Type B pancreatic cell (in vitro differentiated cells): ENCODE data around the gene SLC47A2. TPM values are rescaled to one million over a fixed set of nuclear protein-coding genes. Genes with fewer than 3 reads are reported as not detected.
A peak's percentile ranks its signal among the peaks of the same experiment; 100 is the strongest.

Experiments used
- DNase-seq: peaks from one replicate; pipeline ENCODE4 v3.0.0; 2021; ENCODE audit warnings: mixed read lengths; ENCODE audit not compliant: unreplicated experiment; ENCODE audit errors: extremely low spot score
- H3K27ac Mint-ChIP-seq: 2 replicates; pipeline ENCODE4 v1.8.0; 2021; ENCODE audit warnings: mild to moderate bottlenecking, mixed read lengths
- H3K27me3 Mint-ChIP-seq: 2 replicates; pipeline ENCODE4 v1.8.0; 2021; ENCODE audit warnings: mixed read lengths
- H3K36me3 Mint-ChIP-seq: 2 replicates; pipeline ENCODE4 v1.8.0; 2021; ENCODE audit warnings: mixed read lengths
- H3K4me1 Mint-ChIP-seq: one replicate; pipeline ENCODE4 v1.8.0; 2021; ENCODE audit warnings: mixed read lengths; ENCODE audit not compliant: unreplicated experiment
- H3K4me3 Mint-ChIP-seq: 2 replicates; pipeline ENCODE4 v1.8.0; 2021; ENCODE audit warnings: mild to moderate bottlenecking, mixed read lengths
- H3K9me3 Mint-ChIP-seq: 2 replicates; pipeline ENCODE4 v1.8.0; 2021; ENCODE audit warnings: mixed read lengths
- CTCF ChIP-seq: fragments of 200-600 bp; sonication (generic); conservative IDR thresholded peaks from 2 replicates; pipeline ENCODE4 v1.5.0; 2021; ENCODE audit warnings: antibody characterized with exemption, mild to moderate bottlenecking
- total RNA-seq: library from RNA; stranded (reverse); gene quantifications from 2 replicates; pipeline ENCODE4 v1.2.1, GENCODE V29; 2021; ENCODE audit warnings: low replicate concordance

The SLC47A2 gene
- total RNA-seq, 1 donor from 2014 or later: not detected

GRCh38 chr17:19712436-19713004 lies 3.9 kb downstream of the SLC47A2 start:
- no peaks in the 10 kb centered on the region for H3K27me3 Mint-ChIP-seq
- H3K27ac Mint-ChIP-seq: no peak overlapping the region
- no peak for TF ChIP-seq CTCF
- no peak overlapping the region for H3K4me3 Mint-ChIP-seq
- H3K9me3 Mint-ChIP-seq: no peaks in the 10 kb centered on the region
- DNase-seq: no peak
- no peaks in the 10 kb centered on the region for H3K36me3 Mint-ChIP-seq
- H3K4me1 Mint-ChIP-seq: peaks cover 4% of the 10 kb centered on the region

DNA sequence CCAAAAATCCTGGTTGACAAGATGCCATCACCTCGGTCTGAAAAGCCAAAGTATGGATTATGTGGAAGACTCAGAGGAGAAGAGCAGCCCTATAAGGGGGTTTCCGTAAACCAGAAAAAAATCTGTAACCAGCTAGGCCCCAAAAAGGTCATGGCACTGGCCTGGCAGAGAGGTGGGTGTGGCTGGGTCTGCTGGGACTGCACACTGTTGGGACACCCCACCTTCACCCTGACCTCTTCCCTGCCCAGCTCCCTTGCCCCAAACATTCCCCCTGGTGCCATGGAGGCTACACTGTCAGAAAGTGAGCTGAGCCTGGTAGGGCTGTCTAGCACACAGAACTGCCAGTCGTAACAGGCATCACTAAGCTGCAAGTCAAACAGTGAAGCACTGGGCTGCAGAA lies 6.5 kb downstream of the SLC47A2 start:
- DNase-seq: no peak
- H3K4me1 Mint-ChIP-seq: peaks cover 3% of the 10 kb centered on the region
- H3K27ac Mint-ChIP-seq: no peak overlapping the region
- no peak for TF ChIP-seq CTCF
- H3K36me3 Mint-ChIP-seq: no peaks in the 10 kb centered on the region
- H3K27me3 Mint-ChIP-seq: no peaks in the 10 kb centered on the region
- no peaks in the 10 kb centered on the region for H3K9me3 Mint-ChIP-seq
- no peak overlapping the region for H3K4me3 Mint-ChIP-seq

GRCh38 chr17:19708431-19709175 lies 7.8 kb downstream of the SLC47A2 start:
- Mint-ChIP-seq H3K27ac (no peak overlapping the region), H3K27me3 (no peaks in the 10 kb centered on the region), H3K4me3 (no peak overlapping the region), H3K4me1 (peaks cover 9% of the 10 kb centered on the region), H3K36me3 (no peaks in the 10 kb centered on the region), H3K9me3 (no peaks in the 10 kb centered on the region)
- DNase-seq: no peak
- no peak for TF ChIP-seq CTCF

GRCh38 chr17:19707728-19708221 lies 8.6 kb downstream of the SLC47A2 start:
- no peak for TF ChIP-seq CTCF
- peak; percentile 68 for DNase-seq
- no peaks in the 10 kb centered on the region for H3K27me3 Mint-ChIP-seq
- H3K36me3 Mint-ChIP-seq: no peaks in the 10 kb centered on the region
- no peaks in the 10 kb centered on the region for H3K9me3 Mint-ChIP-seq
- H3K4me3 Mint-ChIP-seq: no peak overlapping the region
- H3K27ac Mint-ChIP-seq: no peak overlapping the region
- peaks cover 15% of the 10 kb centered on the region for H3K4me1 Mint-ChIP-seq

DNA sequence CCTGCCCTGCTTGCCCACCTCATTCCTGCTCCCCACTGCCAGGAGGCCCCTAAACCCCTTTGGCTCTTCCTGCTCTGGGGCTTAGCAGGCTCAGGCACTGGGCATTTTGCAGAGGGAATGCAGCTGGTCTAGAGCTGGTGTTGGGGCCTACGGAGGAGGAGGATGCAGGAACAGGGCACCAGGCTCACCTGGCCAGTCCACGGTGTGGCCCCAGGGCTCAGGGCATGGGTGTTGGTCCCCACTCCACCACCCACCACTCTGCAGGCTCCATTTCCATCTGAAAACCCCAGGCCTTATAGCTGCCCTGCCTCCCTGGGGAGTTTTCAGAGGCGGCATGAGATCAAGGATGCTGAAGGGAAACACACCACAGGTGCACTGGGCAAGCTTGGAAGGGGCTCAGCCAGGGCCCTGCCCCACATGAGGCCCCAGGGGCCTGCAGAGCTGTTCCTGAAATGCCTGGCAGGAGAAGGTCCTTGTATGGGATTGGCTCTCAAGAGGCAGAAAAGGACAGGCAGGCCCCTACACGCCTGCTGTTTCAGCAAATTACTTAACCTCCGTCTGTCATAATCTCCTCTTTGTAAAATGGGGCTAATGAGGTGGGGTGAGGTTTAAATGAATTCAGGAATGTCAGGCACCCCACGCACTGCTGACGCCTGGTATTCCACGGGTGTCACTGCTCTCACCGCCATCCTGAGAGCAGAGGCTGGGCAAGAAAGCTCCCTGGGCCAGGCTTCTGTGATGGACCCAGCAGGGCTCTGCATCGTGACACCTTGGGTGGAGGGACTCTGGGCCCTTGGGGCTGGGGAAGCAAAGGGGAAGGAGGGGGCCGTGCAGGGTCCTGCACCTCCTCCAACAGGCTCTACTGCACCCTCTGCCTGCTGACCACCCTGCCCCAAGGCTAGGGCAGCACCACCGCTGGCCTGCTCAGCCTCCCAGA lies 9.3 kb downstream of the SLC47A2 start:
- Mint-ChIP-seq H3K27me3 (no peaks in the 10 kb centered on the region), H3K36me3 (no peaks in the 10 kb centered on the region), H3K9me3 (no peaks in the 10 kb centered on the region), H3K4me1 (peaks cover 21% of the 10 kb centered on the region), H3K27ac (peak overlapping the region; percentile 36), H3K4me3 (no peak overlapping the region)
- no peak for TF ChIP-seq CTCF
- DNase-seq: no peak
